ENCODE measurements around the gene USP44.

Gene USP44

GRCh38 chr12:95551305-95551704 lies at the start of gene USP44:
Gene USP44, minus strand, starts transcription at chr12:95551476. Its CDS starts 17,220 bp downstream, at chr12:95534256.
- DNase-seq (ENCODE audit: low read depth, low spot score) = no peak
- no peak for TF ChIP-seq CTCF (IDR thresholded peaks at IDR 0.05; ENCODE audit: insufficient read depth, low read length, missing control alignments)
- ChIA-PET POLR2A (no interaction called here), CTCF (interaction anchor here (1.0 to 1.3 kb wide), 3 partner anchors 11 to 22 kb away, joined by 3 to 4 read pairs (median 4); no protein-coding TSS in a partner anchor)
- no peak within 1 kb of the TSS for H3K4me3 ChIP-seq (ENCODE audit: low read depth, low read length)

DNA sequence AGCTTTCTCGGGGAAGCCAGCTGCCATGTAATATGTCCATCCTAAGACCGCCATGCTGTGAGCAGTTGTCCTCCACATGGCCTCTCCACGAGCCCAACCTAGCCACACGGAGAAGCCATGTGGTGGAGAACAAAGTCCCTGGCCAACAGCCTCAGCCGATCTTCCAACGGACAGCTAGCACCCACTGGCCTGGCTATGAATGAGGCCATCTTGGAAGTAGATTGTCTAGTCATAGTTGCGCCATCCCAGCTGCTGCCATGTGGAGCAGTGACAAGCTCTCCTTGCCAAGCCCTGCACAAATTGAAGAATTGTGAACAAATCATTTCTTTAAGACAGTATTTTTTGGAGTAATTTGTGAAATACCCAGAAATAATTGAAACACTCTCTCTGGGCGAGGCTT lies 49.3 kb upstream of the USP44 start:
- TF ChIP-seq CTCF (IDR thresholded peaks at IDR 0.05; ENCODE audit: insufficient read depth, low read length, missing control alignments) = no peak
- ChIA-PET POLR2A (no interaction called here), CTCF (interaction anchor here (0.8 to 1.7 kb wide), 5 partner anchors 12 to 218 kb away, joined by 3 to 4 read pairs (median 4); no protein-coding TSS in a partner anchor)
- no peak for DNase-seq (ENCODE audit: low read depth, low spot score)
- no peak overlapping the region for H3K4me3 ChIP-seq (ENCODE audit: low read depth, low read length)

DNA sequence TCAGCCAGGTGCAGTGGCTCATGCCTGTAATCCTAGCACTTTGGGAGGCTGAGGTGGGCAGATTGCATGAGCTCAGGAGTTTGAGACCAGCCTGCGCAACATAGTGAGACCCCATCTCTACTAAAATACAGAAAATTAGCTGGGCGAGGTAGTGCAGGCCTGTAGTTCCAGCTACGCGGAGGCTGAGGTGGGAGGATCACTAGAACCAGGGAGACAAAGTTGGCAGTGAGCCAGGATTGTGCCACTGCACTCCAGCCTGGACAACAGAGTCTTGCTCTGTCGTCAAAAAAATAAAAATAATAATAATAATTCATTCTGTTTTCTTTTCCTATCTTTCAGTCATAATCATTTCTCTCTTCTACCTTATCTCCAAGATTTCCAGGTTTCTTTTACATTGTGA lies 48.6 kb upstream of the USP44 start:
- ChIA-PET POLR2A (no interaction called here), CTCF (interaction anchor here (0.8 to 1.2 kb wide), 5 partner anchors 13 to 219 kb away, joined by 3 to 4 read pairs (median 3); no protein-coding TSS in a partner anchor)
- TF ChIP-seq CTCF (IDR thresholded peaks at IDR 0.05; ENCODE audit: insufficient read depth, low read length, missing control alignments) = no peak
- DNase-seq (ENCODE audit: low read depth, low spot score) = no peak
- H3K4me3 ChIP-seq (ENCODE audit: low read depth, low read length) = no peak overlapping the region

GRCh38 chr12:95594136-95594535 lies 42.9 kb upstream of the USP44 start:
- H3K4me3 ChIP-seq (ENCODE audit: low read depth, low read length) = no peak overlapping the region
- ChIA-PET CTCF (interaction anchor here (0.7 to 4.1 kb wide), 6 partner anchors 10 to 29 kb away, joined by 3 to 19 read pairs (median 6); no protein-coding TSS in a partner anchor), POLR2A (no interaction called here)
- TF ChIP-seq CTCF (IDR thresholded peaks at IDR 0.05; ENCODE audit: insufficient read depth, low read length, missing control alignments) = no peak
- DNase-seq (ENCODE audit: low read depth, low spot score) = no peak

DNA sequence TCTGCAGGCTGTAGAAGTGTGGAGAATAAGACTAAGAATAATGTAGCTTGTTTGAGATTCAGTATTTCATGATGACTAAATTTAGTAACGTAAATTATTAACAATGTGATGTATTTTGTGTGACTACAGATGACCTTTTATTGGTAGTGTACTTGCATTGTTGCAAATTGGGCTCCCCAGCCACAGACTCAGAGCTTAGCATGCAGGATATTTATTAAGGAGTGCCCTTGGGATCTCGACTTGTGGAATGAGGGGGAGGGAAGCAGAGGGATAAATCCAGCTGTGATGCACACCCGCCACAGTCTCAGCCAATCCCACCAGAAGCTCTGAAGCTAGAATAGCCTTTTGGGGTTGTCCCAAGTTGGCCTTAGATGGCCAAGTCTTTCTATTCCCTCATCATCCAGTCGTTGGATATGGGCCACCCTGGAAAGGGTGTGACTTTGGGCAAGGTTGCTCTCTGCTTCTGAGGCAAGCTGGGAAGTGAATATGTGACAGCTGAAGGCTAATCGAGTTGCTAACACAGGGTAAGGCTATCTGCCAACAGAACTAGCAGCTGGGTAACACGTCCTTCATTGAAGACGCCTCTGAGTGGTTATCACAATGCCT lies 42.1 kb upstream of the USP44 start:
- ChIA-PET CTCF (interaction anchor here (0.7 to 4.1 kb wide), 7 partner anchors 10 to 224 kb away, joined by 3 to 19 read pairs (median 8); no protein-coding TSS in a partner anchor), POLR2A (interaction anchor here (0.7 kb wide), 1 partner anchor 216 kb away, joined by 3 read pairs; no protein-coding TSS in a partner anchor)
- H3K4me3 ChIP-seq (ENCODE audit: low read depth, low read length) = no peak overlapping the region
- no peak for TF ChIP-seq CTCF (IDR thresholded peaks at IDR 0.05; ENCODE audit: insufficient read depth, low read length, missing control alignments)
- no peak for DNase-seq (ENCODE audit: low read depth, low spot score)

DNA sequence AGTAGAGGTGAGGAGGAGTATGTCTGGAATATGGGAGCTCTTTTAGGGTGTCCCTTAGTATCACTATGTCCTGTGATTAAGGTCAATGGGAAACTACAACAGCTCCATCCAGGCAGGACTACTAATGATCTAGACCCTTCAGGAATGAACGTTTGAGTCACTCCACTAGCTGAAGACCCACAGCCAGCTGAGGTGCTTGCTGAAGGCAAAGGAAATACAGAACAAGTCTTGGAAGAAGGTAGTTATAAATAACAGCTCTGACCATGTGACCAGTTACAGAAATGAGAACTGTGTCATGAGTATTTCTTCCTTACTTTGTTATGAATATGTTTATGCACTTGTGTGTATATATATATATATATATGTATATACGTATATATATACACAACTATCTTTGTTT lies 40.5 kb upstream of the USP44 start:
- ChIA-PET POLR2A (interaction anchor here (0.7 kb wide), 1 partner anchor 55 kb away, joined by 4 read pairs; no protein-coding TSS in a partner anchor), CTCF (interaction anchor here (0.8 to 0.9 kb wide), 2 partner anchors 31 to 225 kb away, joined by 3 to 4 read pairs; no protein-coding TSS in a partner anchor)
- no peak for TF ChIP-seq CTCF (IDR thresholded peaks at IDR 0.05; ENCODE audit: insufficient read depth, low read length, missing control alignments)
- DNase-seq (ENCODE audit: low read depth, low spot score) = peak; percentile 52
- no peak overlapping the region for H3K4me3 ChIP-seq (ENCODE audit: low read depth, low read length)

All from AG04449 (cell line).